ENCODE data around the gene ISYNA1. TPM values are rescaled to one million over a fixed set of nuclear protein-coding genes. Genes with fewer than 3 reads are reported as not detected.

Gene ISYNA1
- total and polyA plus RNA-seq, 2 of the 4 experiments (the other 2 are of a cell fraction): 3.4 to 24.7 TPM

DNA sequence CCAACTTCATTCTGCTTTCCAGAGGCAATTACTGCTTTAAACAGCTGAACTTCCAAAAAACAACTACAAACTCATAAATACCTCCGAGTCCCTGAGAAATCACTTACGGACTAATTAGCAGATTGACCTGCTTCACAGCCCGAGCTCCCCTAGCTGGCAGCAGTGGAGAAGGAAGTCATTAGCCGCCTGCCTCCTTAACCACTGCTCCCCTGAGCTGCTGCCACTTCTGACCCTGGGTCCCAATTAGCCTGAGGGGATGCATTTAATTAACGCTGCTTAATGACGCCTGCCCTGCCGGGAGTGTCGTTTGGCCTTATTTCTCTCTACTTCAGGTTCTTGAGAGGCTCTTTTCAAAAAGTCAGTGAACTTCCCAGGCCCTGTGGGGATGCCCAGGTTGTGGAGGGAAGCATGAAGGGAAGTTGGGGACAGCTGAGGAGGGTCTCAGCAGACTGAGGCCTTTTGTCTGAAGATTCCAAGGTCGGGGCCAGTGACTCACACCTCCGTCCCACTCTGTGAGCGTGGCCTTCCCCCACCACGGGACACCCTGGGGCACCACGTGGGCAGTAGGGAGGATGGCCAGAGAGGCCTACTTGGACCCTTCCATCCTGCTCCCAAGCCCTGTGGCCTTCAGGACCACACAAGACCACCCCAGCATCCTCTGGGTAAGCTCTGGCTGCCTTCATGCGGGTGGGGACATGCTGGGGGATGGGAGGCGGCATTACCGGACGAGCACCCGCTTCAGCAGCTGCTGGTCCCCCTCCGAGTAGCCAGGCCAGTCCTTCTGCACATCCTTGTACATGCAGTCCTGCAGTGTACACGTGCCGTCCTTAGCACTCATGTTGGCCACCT, 19.8 kb upstream of the ISYNA1 start:
- Histone ChIP-seq H2BK5ac (ENCODE audit: low read depth, low read length, poor library complexity, severe bottlenecking) (no peak overlapping the region), H4K91ac (ENCODE audit: insufficient read depth, low read depth, low read length) (no peak overlapping the region), H4K20me1 (ENCODE audit: insufficient read depth, low read length) (peaks cover 62% of the 10 kb centered on the region), H3K4me3 (ENCODE audit: insufficient read depth, low read depth, low read length) (no peak overlapping the region), H3K9me1 (ENCODE audit: insufficient read depth, low read length) (peaks cover 27% of the 10 kb centered on the region), H3K4me1 (ENCODE audit: control insufficient read depth, insufficient read depth, low read length) (peaks cover 18% of the 10 kb centered on the region), H3K18ac (ENCODE audit: low read depth, low read length) (no peak overlapping the region), H3K14ac (replicated peaks; ENCODE audit: low read depth, low read length) (no peak overlapping the region), H2BK20ac (ENCODE audit: low read depth, low read length) (no peak overlapping the region), H4K8ac (ENCODE audit: low read depth in 2 of 2, low read length in 2 of 2) (no peak overlapping the region), H4K5ac (ENCODE audit: low read depth, low read length) (no peak overlapping the region), H2AK5ac (ENCODE audit: low read depth, low read length) (0 out of 2 replicates have a peak overlapping the region, but pooled peaks have one; percentile 37), H3K4me2 (ENCODE audit: low read depth, low read length) (no peak overlapping the region), H3K27me3 (ENCODE audit: control insufficient read depth, insufficient read depth, low read length) (no peaks in the 10 kb centered on the region), H3K56ac (ENCODE audit: extremely low read depth, insufficient read depth, low read length) (no peak overlapping the region), H2BK15ac (ENCODE audit: low read depth, low read length) (no peak overlapping the region), H2BK120ac (ENCODE audit: low read depth, low read length) (no peak overlapping the region; the same call in 1 of the 2 replicates), H3K23ac (ENCODE audit: low read depth, low read length) (no peak overlapping the region), H3K9ac (ENCODE audit: low read depth, low read length) (no peak overlapping the region), H3K27ac (ENCODE audit: insufficient read depth, low read length) (no peak overlapping the region), H3K9me3 (ENCODE audit: control insufficient read depth, insufficient read depth, low read length) (peaks cover 3% of the 10 kb centered on the region; the same call in 1 of the 2 replicates), H3K36me3 (ENCODE audit: control insufficient read depth, insufficient read depth, low read length) (peaks cover 51% of the 10 kb centered on the region), H2AK9ac (replicated peaks; ENCODE audit: low read depth, low read length, poor library complexity) (peak overlapping the region; percentile 62), H3K4ac (ENCODE audit: low read depth, low read length) (no peak overlapping the region), H3K79me1 (ENCODE audit: low read depth in 1 of 2, low read length in 2 of 2) (peaks cover 19 to 66% of the 10 kb centered on the region in 2 experiments), H2AFZ (replicated peaks; ENCODE audit: low read length, poor library complexity) (no peak overlapping the region)
- no peak for TF ChIP-seq BHLHE40 (IDR thresholded peaks at IDR 0.05; ENCODE audit: low read depth, low read length)
- TF ChIP-seq, protein P1, sequence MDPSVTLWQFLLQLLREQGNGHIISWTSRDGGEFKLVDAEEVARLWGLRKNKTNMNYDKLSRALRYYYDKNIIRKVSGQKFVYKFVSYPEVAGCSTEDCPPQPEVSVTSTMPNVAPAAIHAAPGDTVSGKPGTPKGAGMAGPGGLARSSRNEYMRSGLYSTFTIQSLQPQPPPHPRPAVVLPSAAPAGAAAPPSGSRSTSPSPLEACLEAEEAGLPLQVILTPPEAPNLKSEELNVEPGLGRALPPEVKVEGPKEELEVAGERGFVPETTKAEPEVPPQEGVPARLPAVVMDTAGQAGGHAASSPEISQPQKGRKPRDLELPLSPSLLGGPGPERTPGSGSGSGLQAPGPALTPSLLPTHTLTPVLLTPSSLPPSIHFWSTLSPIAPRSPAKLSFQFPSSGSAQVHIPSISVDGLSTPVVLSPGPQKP (IDR thresholded peaks at IDR 0.05; ENCODE audit: borderline replicate concordance, low read depth, low read length): no peak
- TF ChIP-seq, protein P2, sequence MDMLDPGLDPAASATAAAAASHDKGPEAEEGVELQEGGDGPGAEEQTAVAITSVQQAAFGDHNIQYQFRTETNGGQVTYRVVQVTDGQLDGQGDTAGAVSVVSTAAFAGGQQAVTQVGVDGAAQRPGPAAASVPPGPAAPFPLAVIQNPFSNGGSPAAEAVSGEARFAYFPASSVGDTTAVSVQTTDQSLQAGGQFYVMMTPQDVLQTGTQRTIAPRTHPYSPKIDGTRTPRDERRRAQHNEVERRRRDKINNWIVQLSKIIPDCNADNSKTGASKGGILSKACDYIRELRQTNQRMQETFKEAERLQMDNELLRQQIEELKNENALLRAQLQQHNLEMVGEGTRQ (IDR thresholded peaks at IDR 0.05; ENCODE audit: low read depth, low read length): peak; percentile 3; the same call in 1 of the 2 replicates
- no peak for TF ChIP-seq RCOR1 (IDR thresholded peaks at IDR 0.05; ENCODE audit: insufficient replicate concordance, low read length)
- no peak for TF ChIP-seq POLR2A (IDR thresholded peaks at IDR 0.05; ENCODE audit: low read depth, low read length)
- ChIA-PET CTCF (interaction anchor here (0.6 to 1.0 kb wide), 3 partner anchors 11 to 462 kb away, joined by 3 to 4 read pairs (median 4); partner anchors contain the start of gene DDX49), POLR2A (ENCODE audit: unreplicated experiment) (no interaction called here)
- no TSS peak for BruUV-seq (replicated peaks)
- intact Hi-C loops (cut with micrococcal nuclease) (loop anchor here (10.0 kb wide), 1 partner anchor 217 kb away; no protein-coding TSS in a partner anchor), in situ Hi-C loops (cut with MboI; ENCODE audit: low sequenced_read_pairs) (loop anchor here (10.0 kb wide), 1 partner anchor 117 kb away; the partner anchor contains the start of gene UBA52), dilution Hi-C loops (cut with HindIII; ENCODE audit: low sequenced_read_pairs, unreplicated experiment) (no loop called here)
- DNase-seq (no peak), ATAC-seq (ENCODE audit: low read depth) (no peak)
- WGBS, 2 experiments (ENCODE audit: extremely low coverage in 2 of 2, insufficient read length in 1 of 2): 100% methylated on average over 7 of the region's 21 CpGs; no CpG with 5 or more reads in 1 of the 2 experiments
